Adrenal gland (tissue), 12 donors: ENCODE measurements around the gene LRP1B. TPM values are rescaled to one million over a fixed set of nuclear protein-coding genes. Genes with fewer than 3 reads are reported as not detected.

Source experiments
- DNase-seq, 7 donors: peaks; one replicate each; pipeline ENCODE4 v3.0.0-alpha.2; 2019 to 2020
- H3K27ac ChIP-seq, 5 donors: fragments of 200-600 bp; sonication (generic) in 4 of 5; 1 replicate in 3 of 5; 2 replicates in 2 of 5; pipeline versions ENCODE4 v1.5.1 to v1.8.0; 2016 to 2020; ENCODE audit warnings: mild to moderate bottlenecking in 1 of 5
- H3K27me3 ChIP-seq: fragments of 200-600 bp; 2 replicates; pipeline ENCODE4 v1.8.0; 2021
- H3K36me3 ChIP-seq, 2 donors: fragments of 200-600 bp; replicated peaks in 1 of 2; 1 replicate in 1 of 2; 2 replicates in 1 of 2; pipeline versions ENCODE4 v1.5.1 to v1.8.0; 2018 to 2022
- H3K4me1 ChIP-seq, 2 donors: fragments of 200-600 bp; replicated peaks in 1 of 2; 1 replicate in 1 of 2; 2 replicates in 1 of 2; pipeline versions ENCODE4 v1.5.1 to v1.8.0; 2018 to 2021
- H3K4me3 ChIP-seq, 4 donors: fragments of 200-600 bp; sonication (generic) in 3 of 4; one replicate each; pipeline ENCODE4 v1.5.1; 2016 to 2018
- H3K9me3 ChIP-seq, 3 donors: fragments of 200-600 bp; sonication (generic) in 1 of 3; replicated peaks in 1 of 3; 1 replicate in 2 of 3; 2 replicates in 1 of 3; pipeline versions ENCODE4 v1.5.1 to v1.8.0; 2016 to 2021
- CTCF ChIP-seq, 6 experiments: fragments of 450-650 bp in 4 of 6; fragments of 200-600 bp in 2 of 6; sonication (generic) in 1 of 6; IDR thresholded peaks; 1 replicate in 5 of 6; 2 replicates in 1 of 6; pipeline versions ENCODE4 v1.5.1 to v1.8.0; 2016 to 2021; ENCODE audit warnings: antibody characterized with exemption in 6 of 6, mild to moderate bottlenecking in 2 of 6, moderate library complexity in 1 of 6
- POLR2A ChIP-seq, 2 donors: fragments of 450-650 bp; IDR thresholded peaks; one replicate each; pipeline ENCODE4 v1.6.1; 2017; ENCODE audit warnings: antibody characterized with exemption in 2 of 2, mild to moderate bottlenecking in 2 of 2, moderate library complexity in 1 of 2
- WGBS, 4 donors: extraction: QIAGEN DNeasy Blood & Tissue Kit in 2 of 4; methylation state at CpG; one replicate each; pipeline versions ENCODE4 v1.1.5 to v1.1.7; 2013 to 2017; 5-methylcytosine and 5-hydroxymethylcytosine counted together
- intact Hi-C, 2 donors: fragments of 100-400 bp; cut with DNase I; formaldehyde crosslinking; loops; one replicate each; pipeline versions ENCODE4 v1.14.1 to v1.15.0; 2022 to 2023
- polyA plus RNA-seq, 3 donors: library from polyadenylated mRNA; stranded (reverse); fragments of 200-250 nt in 2 of 3; fragments of 350-450 nt in 1 of 3; fragmentation: Illumina TruSeq in 1 of 3; extraction: RNeasy Lipid Tissue Mini Kit (QIAGEN cat#74804) in 1 of 3; gene quantifications; one replicate each; pipeline ENCODE4 v1.2.3, GENCODE V29; 2013 to 2014
- total RNA-seq, 9 donors: library from RNA; depleted of rRNA in 4 of 9; stranded (reverse); fragments of >200 nt in 4 of 9; fragments of 120-200 nt in 1 of 9; fragmentation: NEBNext Ultra II Directional in 1 of 9; extraction: Animal tissue kit (Norgen Biotek cat#: 25700) in 1 of 9; gene quantifications; one replicate each; pipeline versions ENCODE4 v1.1.0 to v1.2.4, GENCODE V29; 2013 to 2023
- donor health status: healthy with polysubstance abuse.
- donor health status: Bipolar disorder and iron deficiency.
- donor health status: DM: yes; HTN: yes; CAD: no.
- donor health status: DM: no; HTN: no; CAD: no.
- donor health status: DM: no; HTN: no; CAD: no.
- donor health status: DM: yes; HTN: yes; CAD: no.

Gene LRP1B
- total and polyA plus RNA-seq, 12 donors, result 0.84 to 5.4 (median 2.1) TPM

GRCh38 chr2:142044197-142044596 is 86.6 kb downstream of the LRP1B start:
- intact Hi-C loops, result no loop called here
- 47 to 61% (median 58%) methylated on average over 3 of the region's 3 CpGs for WGBS, 4 donors
- no peak for DNase-seq
- no peak for TF ChIP-seq CTCF (IDR thresholded peaks at IDR 0.05)
- TF ChIP-seq POLR2A (IDR thresholded peaks at IDR 0.05), result no peak
- Histone ChIP-seq H3K27ac (no peak overlapping the region), H3K4me3 (no peak overlapping the region), H3K9me3 (no peaks in the 10 kb centered on the region), H3K4me1 (no peaks in the 10 kb centered on the region), H3K27me3 (no peaks in the 10 kb centered on the region), H3K36me3 (no peaks in the 10 kb centered on the region)

- no peak overlapping the region for H3K4me3 ChIP-seq
- TF ChIP-seq POLR2A (IDR thresholded peaks at IDR 0.05) (no peak), CTCF (IDR thresholded peaks at IDR 0.05) (no peak)
- no peak for DNase-seq
- intact Hi-C loops, result no loop called here
- H3K27ac ChIP-seq, result no peak overlapping the region
- no peaks in the 10 kb centered on the region for H3K36me3 ChIP-seq
- no peaks in the 10 kb centered on the region for H3K9me3 ChIP-seq
- H3K27me3 ChIP-seq, result no peaks in the 10 kb centered on the region
- H3K4me1 ChIP-seq, result no peaks in the 10 kb centered on the region
- 73 to 96% (median 76%) methylated on average over 1 of the region's 1 CpG for WGBS, 4 donors
Observed at GRCh38 chr2:142042536-142043199, 88.1 kb downstream of the LRP1B start.

GRCh38 chr2:142041996-142042395 is 88.8 kb downstream of the LRP1B start:
- no peak for DNase-seq
- Histone ChIP-seq H3K36me3 (no peaks in the 10 kb centered on the region), H3K4me1 (no peaks in the 10 kb centered on the region), H3K4me3 (no peak overlapping the region), H3K27me3 (no peaks in the 10 kb centered on the region), H3K9me3 (no peaks in the 10 kb centered on the region), H3K27ac (no peak overlapping the region)
- TF ChIP-seq POLR2A (IDR thresholded peaks at IDR 0.05), result no peak
- no peak for TF ChIP-seq CTCF (IDR thresholded peaks at IDR 0.05)
- intact Hi-C loops, result no loop called here
- WGBS, 4 donors, result 74 to 84% (median 78%) methylated on average over 6 of the region's 6 CpGs

DNA sequence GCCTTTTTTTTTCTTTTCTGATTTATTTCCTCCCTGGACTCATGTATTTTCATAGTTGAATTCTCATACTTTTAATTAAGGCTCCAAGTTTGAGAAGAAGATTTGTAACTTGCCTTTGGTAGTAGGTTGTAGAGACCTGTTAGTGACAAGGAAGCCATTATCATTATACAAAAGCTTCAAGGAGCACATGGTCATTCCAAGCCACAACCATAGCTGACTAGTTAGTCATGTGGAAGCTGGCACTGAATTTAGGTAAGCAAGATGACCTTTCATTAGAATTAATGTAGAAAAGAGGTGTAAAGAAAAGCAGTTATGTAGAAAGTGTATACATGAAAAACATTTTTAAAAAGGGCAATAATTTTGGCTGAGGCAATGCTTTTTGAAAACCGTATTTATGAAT is 89.7 kb downstream of the LRP1B start:
- intact Hi-C loops, result no loop called here
- Histone ChIP-seq H3K27me3 (no peaks in the 10 kb centered on the region), H3K4me1 (no peaks in the 10 kb centered on the region), H3K27ac (no peak overlapping the region), H3K9me3 (no peaks in the 10 kb centered on the region), H3K4me3 (no peak overlapping the region), H3K36me3 (no peaks in the 10 kb centered on the region)
- no peak for DNase-seq
- TF ChIP-seq POLR2A (IDR thresholded peaks at IDR 0.05) (no peak), CTCF (IDR thresholded peaks at IDR 0.05) (no peak)
- 73 to 91% (median 77%) methylated on average over 1 of the region's 1 CpG for WGBS, 4 donors
